ENCODE measurements around the gene SYNRG.

SYNRG gene

DNA sequence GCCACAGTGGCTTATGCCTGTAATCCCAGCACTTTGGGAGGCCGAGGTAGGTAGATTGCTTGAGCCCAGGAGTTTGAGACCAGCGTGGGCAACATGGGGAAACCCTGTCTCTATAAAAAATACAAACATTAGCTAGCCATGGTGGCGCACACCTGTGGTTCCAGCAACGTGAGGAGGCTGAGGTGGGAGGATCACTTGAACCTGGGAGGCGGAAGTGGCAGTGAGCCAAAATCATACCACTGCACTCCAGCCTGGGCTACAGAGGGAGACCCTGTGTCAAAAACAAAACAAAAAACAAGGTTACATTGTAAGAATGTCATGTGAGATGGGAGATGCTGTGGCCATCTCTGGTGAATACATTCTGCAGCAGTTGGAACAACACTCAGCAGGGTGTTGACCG lies 106.1 kb downstream of the SYNRG start:
- no peak overlapping the region for H3K27ac ChIP-seq
- no peak for DNase-seq (ENCODE audit: low spot score)
- TF ChIP-seq, protein P1, sequence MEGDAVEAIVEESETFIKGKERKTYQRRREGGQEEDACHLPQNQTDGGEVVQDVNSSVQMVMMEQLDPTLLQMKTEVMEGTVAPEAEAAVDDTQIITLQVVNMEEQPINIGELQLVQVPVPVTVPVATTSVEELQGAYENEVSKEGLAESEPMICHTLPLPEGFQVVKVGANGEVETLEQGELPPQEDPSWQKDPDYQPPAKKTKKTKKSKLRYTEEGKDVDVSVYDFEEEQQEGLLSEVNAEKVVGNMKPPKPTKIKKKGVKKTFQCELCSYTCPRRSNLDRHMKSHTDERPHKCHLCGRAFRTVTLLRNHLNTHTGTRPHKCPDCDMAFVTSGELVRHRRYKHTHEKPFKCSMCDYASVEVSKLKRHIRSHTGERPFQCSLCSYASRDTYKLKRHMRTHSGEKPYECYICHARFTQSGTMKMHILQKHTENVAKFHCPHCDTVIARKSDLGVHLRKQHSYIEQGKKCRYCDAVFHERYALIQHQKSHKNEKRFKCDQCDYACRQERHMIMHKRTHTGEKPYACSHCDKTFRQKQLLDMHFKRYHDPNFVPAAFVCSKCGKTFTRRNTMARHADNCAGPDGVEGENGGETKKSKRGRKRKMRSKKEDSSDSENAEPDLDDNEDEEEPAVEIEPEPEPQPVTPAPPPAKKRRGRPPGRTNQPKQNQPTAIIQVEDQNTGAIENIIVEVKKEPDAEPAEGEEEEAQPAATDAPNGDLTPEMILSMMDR (conservative IDR thresholded peaks at IDR 0.05; ENCODE audit: low read depth): no peak
- CTCF ChIA-PET: no interaction called here
- POLR2A ChIA-PET (ENCODE audit: low non-redundant PET): no interaction called here

DNA sequence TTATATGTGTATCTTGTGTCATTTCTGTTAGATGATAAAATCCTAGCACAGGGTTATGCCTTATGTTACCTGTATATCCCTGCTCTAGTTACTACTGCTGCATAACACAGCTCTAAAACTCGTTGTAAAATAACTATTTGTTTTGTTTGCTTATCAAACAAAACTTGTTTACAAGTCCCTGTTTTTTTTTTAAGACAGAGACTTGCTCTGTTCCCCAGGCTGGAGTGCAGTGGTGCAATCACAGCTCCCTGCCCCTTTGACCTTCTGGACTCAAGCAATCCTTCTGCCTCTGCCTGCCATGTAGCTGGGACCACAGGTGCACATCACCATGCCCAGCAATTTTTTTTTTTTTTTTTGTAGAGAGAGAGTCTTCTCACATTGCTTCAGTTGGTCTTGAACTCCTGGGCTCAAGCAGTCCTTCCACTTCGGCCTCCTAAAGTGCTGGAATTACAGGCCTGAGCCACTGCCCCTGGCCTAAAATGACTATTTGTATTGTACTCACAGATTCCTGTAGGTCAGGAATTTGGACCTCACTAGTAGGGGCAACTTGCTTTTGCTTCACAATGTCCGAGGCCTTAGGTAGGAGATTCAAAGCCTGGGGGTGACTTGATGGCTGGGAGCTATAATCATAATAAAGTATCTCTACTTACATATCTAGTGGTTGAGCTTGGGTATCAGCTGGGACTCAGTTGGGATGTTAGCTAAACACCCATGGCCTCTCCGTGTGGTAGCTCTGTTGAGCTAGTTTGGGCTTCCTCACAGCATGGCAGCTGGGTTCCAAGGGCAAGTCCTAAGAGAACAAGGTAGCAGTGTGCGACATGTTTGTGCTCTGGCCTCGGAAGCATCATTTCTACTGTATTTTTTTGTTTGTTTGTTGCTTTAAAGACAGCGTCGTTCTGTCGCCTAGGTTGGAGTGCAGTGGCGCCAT lies 106.9 kb downstream of the SYNRG start:
- POLR2A ChIA-PET (ENCODE audit: low non-redundant PET): interaction anchor here (0.7 kb wide), 1 partner anchor 17 kb away, joined by 4 read pairs; no protein-coding TSS in a partner anchor
- no peak for DNase-seq (ENCODE audit: low spot score)
- H3K27ac ChIP-seq: no peak overlapping the region
- CTCF ChIA-PET: interaction anchor here (0.7 kb wide), 1 partner anchor 8 kb away, joined by 3 read pairs; no protein-coding TSS in a partner anchor
- TF ChIP-seq, protein P1 (conservative IDR thresholded peaks at IDR 0.05; ENCODE audit: low read depth): no peak

DNA sequence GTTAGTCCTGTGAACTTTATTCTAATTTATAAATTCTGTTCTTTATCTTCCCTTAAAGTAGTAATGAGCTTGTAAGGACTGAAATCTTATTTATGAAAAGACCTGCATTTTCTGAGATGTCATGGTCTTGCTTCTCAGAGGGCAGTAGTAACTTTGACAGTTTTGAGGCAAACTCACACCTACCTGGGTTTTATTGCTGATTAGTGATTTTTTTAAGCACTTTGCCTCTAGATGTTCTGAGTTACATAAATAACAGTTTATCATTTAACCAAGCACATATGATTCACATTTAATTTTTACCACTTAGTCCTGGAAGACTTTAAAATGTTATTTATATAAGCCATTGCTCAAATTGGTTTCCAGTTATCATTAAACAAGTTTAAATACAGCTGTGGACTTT lies 108.8 kb downstream of the SYNRG start:
- CTCF ChIA-PET: no interaction called here
- TF ChIP-seq, protein P1 (conservative IDR thresholded peaks at IDR 0.05; ENCODE audit: low read depth): no peak
- POLR2A ChIA-PET (ENCODE audit: low non-redundant PET): no interaction called here
- H3K27ac ChIP-seq: no peak overlapping the region
- no peak for DNase-seq (ENCODE audit: low spot score)

DNA sequence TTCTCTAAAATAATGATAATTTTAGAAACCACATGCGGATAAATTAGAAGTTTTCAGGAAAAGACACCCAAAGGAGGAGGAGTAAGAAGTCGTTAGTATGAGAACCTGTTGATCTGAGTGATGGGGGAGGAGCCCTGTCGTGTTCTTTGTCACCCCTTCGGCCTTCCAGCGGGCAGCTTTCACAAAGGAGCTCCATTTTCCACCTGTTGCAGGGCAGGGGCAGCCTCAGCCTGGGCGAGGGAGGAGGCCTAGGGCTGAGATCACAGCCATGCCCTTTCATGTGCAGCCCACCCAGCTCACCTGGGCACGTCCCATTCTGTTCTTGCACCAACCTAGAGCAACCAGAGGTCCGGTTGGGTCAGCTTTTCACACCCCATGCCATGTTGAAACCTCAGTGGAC lies 114.2 kb downstream of the SYNRG start:
- ChIA-PET POLR2A (ENCODE audit: low non-redundant PET) (no interaction called here), CTCF (interaction anchor here (1.4 kb wide), 1 partner anchor 122 kb away, joined by 3 read pairs; no protein-coding TSS in a partner anchor)
- no peak overlapping the region for H3K27ac ChIP-seq
- DNase-seq (ENCODE audit: low spot score): no peak
- TF ChIP-seq, protein P1 (conservative IDR thresholded peaks at IDR 0.05; ENCODE audit: low read depth): no peak

DNA sequence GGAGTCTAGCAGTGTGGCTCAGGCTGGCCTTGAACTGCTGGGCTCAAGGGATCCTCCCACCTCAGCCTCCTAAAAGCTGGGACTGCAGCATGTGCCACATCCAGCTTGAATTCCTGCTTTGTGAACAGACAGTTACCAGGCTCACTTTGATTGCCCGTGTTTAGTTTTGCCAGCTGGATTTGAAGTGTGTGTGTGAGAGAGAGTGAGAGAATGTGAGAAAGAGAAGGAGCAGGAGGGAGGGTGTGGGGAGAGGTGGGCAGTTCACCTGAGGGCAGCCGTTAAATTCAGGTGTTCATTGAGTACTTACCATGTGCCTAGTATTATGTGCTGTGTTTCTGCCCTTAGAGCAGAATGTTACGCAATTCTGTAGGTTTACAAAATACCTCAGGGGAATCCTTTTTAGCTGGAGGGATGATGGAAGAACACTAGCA lies 114.8 kb downstream of the SYNRG start:
- H3K27ac ChIP-seq: peak overlapping the region; percentile 54
- TF ChIP-seq, protein P1 (conservative IDR thresholded peaks at IDR 0.05; ENCODE audit: low read depth): no peak
- no peak for DNase-seq (ENCODE audit: low spot score)
- ChIA-PET CTCF (interaction anchor here (0.6 to 1.4 kb wide), 2 partner anchors 8 to 121 kb away, joined by 3 read pairs; no protein-coding TSS in a partner anchor), POLR2A (ENCODE audit: low non-redundant PET) (no interaction called here)

DNA sequence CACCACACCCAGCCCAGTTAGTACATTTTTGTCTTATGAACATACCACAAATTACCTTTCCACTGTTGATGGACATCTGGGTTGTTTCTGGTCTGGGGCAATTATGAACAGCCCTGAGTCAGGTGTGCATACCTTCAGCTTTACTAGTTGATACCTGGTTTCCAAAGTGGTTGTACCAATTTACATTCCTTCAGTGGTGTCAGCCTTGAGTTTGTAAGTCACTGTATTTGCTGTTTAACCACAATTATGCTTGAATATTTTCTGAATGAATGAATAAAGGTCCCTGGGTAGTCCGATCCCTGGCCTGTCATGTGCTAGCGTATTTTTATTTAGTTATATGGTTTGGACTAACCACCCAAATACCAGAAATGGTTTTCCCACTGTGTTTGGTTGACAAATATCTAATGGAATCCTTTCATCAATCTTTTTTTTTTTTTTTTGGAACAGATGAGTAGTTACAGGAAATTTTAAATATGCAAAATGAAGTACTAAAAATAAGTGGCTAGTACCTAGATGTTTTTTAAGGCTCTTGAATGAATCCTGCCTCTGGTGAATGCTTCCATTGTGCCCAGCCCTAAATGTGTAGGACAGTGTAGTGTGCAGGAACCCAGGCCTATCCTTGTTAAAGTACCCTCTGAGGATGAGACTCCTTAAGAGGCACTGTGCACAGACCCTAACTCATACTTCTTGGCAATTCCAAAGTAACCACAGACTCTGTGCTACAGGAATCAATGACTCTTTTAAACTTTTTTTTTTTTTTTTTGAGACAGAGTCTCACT lies 115.8 kb downstream of the SYNRG start:
- DNase-seq (ENCODE audit: low spot score): no peak
- CTCF ChIA-PET: interaction anchor here (0.6 kb wide), 1 partner anchor 9 kb away, joined by 3 read pairs; no protein-coding TSS in a partner anchor
- TF ChIP-seq, protein P1 (conservative IDR thresholded peaks at IDR 0.05; ENCODE audit: low read depth): no peak
- H3K27ac ChIP-seq: peak overlapping the region; percentile 54
- POLR2A ChIA-PET (ENCODE audit: low non-redundant PET): no interaction called here

All from RWPE1 (cell line).